ENCODE measurements around the gene CLIP2. TPM values are rescaled to one million over a fixed set of nuclear protein-coding genes. Genes with fewer than 3 reads are reported as not detected.
"Not testable (repeated sequence)": the region's sequence is repeated elsewhere in the genome, so short reads cannot be mapped to it uniquely, and the experiment has no call there.

Gene CLIP2
- polyA plus RNA-seq, 1 donor: 18.5 TPM

DNA sequence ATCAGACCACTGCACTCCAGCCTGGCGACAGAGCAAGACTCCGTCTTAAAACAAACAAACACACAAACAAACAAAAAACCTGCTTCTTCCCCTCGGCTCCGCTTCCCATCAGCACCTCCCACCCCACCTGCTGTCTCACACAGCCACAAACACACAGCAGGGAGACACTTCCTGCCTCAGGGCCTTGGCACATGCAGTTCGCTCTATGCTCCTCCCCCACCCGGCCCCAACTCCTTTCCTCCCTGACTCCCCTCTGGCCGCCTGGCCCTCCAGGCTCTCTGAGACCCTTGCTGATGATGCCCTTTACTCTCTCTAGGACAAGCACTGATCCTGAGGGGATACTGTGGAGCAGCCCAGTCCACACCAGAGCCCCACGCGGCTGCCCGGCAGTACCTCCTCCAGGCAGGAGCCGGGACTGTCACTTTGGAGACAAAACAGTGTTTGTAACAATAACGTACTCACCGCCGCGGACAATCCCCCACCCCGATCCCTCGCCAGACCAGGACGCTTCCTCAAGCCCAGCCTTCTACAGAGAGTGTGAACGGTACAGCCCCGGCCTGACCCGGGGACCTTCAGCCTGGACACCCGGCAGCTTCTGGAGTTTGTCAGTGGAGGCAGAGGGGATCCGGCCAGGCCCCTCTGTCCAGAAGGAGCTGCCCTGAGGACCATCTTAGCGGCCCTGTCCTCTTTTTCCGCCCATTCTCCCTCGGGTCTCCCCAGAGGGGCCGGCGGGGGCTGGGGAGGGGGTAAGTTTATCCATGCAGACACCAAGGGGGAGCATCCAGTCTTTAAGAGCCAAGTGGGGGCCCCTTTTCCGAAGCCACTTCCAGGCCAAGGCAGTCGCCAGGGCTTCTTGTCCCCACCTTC, 114.5 kb downstream of the CLIP2 start:
- DNase-seq (ENCODE audit: low read depth): no peak

GRCh38 chr7:74404388-74404700, 115.1 kb downstream of the CLIP2 start:
- DNase-seq (ENCODE audit: low read depth): no peak

DNA sequence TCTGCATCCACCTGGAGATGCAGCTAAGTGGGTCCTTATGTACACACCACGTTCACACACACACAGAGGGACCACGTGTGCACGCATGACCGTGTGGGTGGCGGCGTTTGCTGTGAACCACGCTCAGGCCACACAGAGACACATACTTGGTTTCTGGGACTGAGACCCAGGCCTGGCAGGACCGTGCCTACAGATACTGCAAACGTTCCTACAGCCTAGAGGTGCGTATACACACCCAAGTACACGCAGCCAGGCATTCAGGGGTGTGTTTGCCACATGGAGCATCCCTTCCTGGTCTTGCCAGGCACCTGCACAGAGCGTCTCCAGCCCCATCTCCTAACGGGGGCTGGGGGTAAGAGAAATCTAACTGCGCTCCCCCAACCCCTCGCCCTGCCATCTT, 115.5 kb downstream of the CLIP2 start:
- no peak for DNase-seq (ENCODE audit: low read depth)

DNA sequence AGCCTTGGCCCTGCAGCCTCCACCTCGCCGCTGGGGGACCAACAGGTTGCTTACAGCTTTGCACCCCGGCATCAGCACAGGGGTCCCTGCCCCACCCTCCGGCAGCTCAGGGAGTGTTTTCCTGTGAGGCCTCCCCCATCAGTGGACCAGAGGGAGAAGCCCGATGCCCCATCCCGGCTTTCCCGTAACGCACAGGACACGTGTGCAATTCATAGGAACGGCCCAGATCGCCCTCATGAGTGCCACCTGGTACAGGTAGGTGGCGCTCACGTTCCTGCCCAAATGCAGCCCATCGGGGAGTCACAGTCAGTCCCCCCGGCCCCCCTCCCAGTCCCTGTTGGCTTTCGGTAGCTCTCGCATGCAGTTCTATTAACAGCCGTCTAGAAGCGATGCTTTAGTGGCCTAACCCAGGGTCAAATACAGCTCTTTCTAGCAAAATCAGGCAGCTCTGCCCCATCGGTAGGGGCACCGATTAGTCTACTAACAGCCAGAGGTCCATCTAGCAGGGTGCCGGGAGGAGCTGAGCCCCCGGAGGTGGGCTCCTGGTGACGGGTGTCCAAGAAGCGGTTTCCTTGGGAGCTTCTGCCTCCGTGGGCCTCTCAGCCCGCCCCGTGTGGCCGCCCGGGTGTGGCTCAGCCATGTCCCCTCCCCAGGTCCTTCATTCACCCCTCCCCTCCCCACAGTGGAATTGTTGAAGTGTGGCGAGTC, 116.1 kb downstream of the CLIP2 start:
- no peak for DNase-seq (ENCODE audit: low read depth)

DNA sequence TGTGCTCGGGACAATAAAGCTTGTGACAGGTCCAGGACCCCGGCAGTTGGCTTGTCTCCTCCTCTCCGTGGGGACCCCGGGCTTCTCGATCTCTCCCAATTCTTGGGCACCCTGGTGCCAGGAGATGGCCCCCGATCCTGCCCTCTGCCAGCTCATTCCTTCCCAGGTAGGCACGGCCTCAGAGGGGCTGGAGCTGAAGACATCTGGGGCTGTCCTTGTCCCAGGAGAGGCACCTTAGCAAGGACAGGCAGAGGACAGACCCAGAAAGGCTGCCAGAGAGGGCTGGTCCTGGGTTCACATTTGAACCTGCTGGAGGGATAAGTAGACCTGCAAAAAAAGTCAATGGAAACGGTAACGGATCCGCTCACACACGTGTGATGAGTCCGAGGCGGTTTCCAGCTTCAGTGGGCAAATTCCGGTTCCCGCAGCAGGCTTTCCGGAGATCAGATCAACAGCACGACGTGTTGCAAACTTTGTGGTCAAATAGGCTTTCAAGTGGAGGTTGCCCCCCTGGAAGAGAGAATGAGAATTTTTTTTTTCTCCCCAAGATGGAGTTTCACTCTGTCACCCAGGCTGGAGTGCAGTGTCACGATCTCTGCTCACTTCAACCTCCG, 116.8 kb downstream of the CLIP2 start:
- DNase-seq (ENCODE audit: low read depth): no peak

DNA sequence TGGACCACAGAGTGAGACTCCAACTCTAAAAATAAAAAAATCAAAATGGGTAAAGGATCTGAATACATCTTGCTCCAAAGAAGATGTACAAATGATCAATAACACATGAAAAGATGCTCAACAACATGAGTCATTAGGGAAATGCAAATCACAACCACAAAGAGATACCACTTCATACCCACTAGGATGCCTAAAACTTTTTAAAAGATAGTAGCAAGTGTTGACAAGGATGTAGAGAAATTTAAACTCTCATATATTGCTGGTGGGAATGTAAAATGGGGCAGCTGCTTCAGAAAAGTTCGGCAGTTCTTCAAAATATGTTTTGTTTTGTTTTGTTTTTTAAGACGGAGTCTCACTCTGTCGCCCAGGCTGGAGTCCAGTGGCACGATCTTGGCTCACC, 118.8 kb downstream of the CLIP2 start:
- DNase-seq (ENCODE audit: low read depth): no peak

- DNase-seq (ENCODE audit: low read depth): no peak
Measured at GRCh38 chr7:74409571-74409970, 120.4 kb downstream of the CLIP2 start.

DNA sequence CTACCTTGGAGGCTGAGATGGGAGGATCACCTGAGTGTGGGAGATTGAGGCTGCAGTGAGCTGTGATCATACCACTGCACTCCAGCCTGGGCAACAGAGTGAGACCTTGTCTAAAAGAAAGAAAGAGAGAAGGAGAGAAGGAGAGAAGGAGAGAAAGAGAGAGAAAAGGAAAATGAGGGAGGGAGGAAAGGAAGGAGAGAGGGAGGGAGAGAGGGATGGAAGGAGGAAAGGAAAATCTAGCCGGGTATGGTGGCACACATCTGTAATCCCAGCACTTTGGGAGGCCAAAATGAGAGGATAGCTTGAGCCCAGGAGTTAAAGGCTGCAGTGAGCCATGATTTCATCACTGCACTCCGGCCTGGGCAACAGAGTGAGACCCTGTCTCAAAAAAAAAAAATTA, 121.6 kb downstream of the CLIP2 start:
- no peak for DNase-seq (ENCODE audit: low read depth)

DNA sequence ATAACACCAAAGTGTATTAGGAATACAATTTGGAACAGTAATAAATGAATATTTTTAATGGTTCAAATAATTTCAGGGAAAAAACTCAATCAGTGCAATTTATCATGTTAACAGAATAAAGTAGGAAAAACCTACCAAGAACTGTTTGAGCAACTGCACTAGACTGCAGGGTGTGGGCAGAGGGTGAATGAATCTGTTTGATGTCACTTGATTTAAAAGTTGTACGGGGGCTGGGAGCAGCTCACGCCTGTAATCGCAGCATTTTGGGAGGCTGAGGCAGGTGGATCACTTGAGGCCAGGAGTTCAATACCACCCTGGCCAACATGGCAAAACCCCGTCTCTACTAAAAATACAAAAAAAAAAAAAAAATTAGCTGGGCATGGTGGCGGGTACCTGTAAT, 122.4 kb downstream of the CLIP2 start:
- not testable (repeated sequence) for DNase-seq (ENCODE audit: low read depth)

- no peak for DNase-seq (ENCODE audit: low read depth)
Measured at GRCh38 chr7:74412056-74412455, 122.8 kb downstream of the CLIP2 start.

DNA sequence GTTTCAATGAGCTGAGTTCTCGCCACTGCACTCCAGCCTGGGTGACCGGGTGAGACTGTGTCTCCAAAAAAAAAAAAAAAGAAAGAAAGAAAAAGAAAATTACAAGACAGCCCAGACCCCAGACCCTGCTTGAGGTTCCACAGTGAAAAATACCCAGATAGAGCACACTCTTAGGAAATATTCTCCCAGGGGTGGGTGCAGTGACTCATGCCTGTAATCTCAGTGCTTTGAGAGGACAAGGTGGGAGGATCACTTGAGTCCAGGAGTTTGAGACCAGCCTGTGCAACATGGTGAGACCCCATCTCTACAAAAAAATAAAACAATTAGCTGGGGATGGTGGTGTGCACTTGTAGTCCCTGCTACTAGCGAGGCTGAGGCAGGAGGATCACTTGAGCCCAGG, 123.4 kb downstream of the CLIP2 start:
- no peak for DNase-seq (ENCODE audit: low read depth)

GRCh38 chr7:74414595-74415333, 125.6 kb downstream of the CLIP2 start:
- not testable (repeated sequence) for DNase-seq (ENCODE audit: low read depth)

GRCh38 chr7:74417419-74417971, 128.3 kb downstream of the CLIP2 start:
- peak; percentile 25 for DNase-seq (ENCODE audit: low read depth)

- DNase-seq (ENCODE audit: low read depth): no peak
Measured at GRCh38 chr7:74418076-74418475, 128.9 kb downstream of the CLIP2 start.

- no peak for DNase-seq (ENCODE audit: low read depth)
Measured at GRCh38 chr7:74418538-74418937, 129.3 kb downstream of the CLIP2 start.

GRCh38 chr7:74419232-74419631, 130.0 kb downstream of the CLIP2 start:
- DNase-seq (ENCODE audit: low read depth): not testable (repeated sequence)

DNA sequence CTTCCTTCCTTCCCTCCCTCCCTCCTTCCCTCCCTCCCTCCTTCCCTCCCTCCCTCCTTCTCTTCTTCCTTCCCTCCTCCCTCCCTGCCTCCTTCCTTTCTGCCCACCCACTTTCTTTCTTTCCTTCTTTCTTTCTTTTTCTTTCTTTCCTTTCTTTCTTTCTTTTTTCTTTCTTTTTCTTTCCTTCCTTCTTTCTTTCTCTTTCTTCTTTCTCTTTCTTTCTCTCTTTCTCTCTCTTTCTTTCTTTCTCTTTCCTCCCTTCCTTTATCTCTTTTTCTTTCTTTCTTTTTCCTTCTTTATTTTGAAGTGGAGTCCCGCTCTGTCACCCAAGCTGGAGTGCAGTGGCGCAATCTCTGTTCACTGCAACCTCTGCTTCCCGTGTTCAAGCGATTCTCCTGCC, 130.8 kb downstream of the CLIP2 start:
- DNase-seq (ENCODE audit: low read depth): no peak

DNA sequence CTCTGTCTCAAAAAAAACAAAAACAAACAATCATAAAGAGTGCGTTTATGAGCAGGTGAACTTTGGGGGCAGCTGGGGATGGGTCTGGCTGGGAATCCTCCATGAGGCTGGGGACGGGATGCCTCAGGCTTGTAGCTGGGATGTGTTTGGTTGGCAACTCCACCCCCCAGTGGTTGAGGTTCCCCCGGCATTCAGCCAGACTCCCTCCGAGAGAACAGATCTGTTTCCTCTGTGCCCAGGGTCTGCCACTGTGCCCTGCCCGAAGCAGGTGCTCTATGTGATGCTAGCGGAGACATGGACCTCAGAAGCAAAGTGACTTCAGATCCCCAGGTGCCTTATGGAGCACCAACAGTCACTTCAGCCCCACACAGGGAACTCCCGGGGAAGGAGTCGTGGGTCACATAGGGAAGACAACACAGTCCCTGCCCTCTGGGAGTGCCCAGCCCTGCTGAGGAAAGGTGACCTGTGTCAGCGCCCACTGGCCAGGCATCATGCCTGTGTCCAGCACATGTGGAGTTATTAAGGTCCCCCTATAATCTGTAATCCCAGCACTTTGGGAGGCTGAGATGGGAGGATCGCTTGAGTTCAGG, 135.2 kb downstream of the CLIP2 start:
- DNase-seq (ENCODE audit: low read depth): no peak

GRCh38 chr7:74428023-74428422, 138.8 kb downstream of the CLIP2 start:
- DNase-seq (ENCODE audit: low read depth): no peak

DNA sequence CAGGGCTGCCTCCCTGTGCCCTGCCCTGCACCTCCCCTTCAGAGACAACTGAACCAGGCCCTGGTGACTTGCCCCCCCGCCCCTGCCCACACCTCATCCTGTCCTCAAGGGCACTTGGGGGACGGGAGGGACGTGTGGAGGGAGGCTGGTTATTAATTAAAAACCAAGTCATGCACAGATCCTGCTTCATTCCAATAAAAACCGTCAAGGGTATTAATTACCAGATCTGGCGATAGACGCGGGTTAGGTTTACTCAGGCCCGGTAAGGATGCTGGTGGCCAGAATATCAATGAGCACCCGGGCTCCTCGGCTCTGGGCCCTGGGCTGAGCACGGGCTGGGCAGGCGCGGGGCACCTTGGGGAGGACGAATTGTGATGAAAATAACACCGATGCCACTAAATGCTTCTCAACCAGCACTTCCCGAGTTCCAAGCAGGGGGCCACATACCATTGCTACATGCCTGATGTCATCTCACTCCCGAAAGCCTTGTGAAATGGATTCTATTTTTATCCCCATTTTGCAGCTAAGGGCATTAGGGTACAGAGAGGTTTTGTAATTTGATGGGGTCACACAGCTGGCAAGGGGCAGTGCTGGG, 140.0 kb downstream of the CLIP2 start:
- DNase-seq (ENCODE audit: low read depth): no peak

- DNase-seq (ENCODE audit: low read depth): not testable (repeated sequence)
Measured at GRCh38 chr7:74430409-74430808, 141.2 kb downstream of the CLIP2 start.
